Measurements from ENCODE around the gene ANGPTL7. TPM values are rescaled to one million over a fixed set of nuclear protein-coding genes. Genes with fewer than 3 reads are reported as not detected.

The ANGPTL7 gene
- total RNA-seq, 4 donors from 2014 or later = 2.2 to 13.5 (median 9.0) TPM

GRCh38 chr1:11211461-11211860, 22.3 kb downstream of the ANGPTL7 start:
- no peak overlapping the region for H3K27ac ChIP-seq
- H3K36me3 ChIP-seq = peaks cover 5 to 94% of the 10 kb centered on the region in 2 donors
- no peaks in the 10 kb centered on the region for H3K27me3 ChIP-seq
- H3K4me1 ChIP-seq = peaks cover 0 to 15% (median 4%) of the 10 kb centered on the region in 3 donors
- ATAC-seq = no peak
- TF ChIP-seq POLR2A (IDR thresholded peaks at IDR 0.05) = no peak
- no peak for TF ChIP-seq EP300 (IDR thresholded peaks at IDR 0.05)
- TF ChIP-seq CTCF (IDR thresholded peaks at IDR 0.05) = no peak
- no peak for TF ChIP-seq POLR2AphosphoS5 (IDR thresholded peaks at IDR 0.05)
- WGBS, 2 donors (ENCODE audit: low coverage in 1 of 2) = 97 to 100% methylated on average over 1 to 4 of the region's 4 CpGs
- H3K4me3 ChIP-seq = no peak overlapping the region
- no peaks in the 10 kb centered on the region for H3K9me3 ChIP-seq

- Histone ChIP-seq H3K27me3 (no peaks in the 10 kb centered on the region), H3K27ac (no peak overlapping the region), H3K4me1 (peaks cover 0 to 15% (median 4%) of the 10 kb centered on the region in 3 donors), H3K36me3 (peaks cover 5 to 96% of the 10 kb centered on the region in 2 donors), H3K4me3 (no peak overlapping the region), H3K9me3 (no peaks in the 10 kb centered on the region)
- WGBS, 2 donors (ENCODE audit: low coverage in 1 of 2) = 88% methylated on average over 11 of the region's 12 CpGs; no CpG with 5 or more reads in 1 of the 2 donors
- no peak for ATAC-seq
- TF ChIP-seq EP300 (IDR thresholded peaks at IDR 0.05) = no peak
- no peak for TF ChIP-seq POLR2AphosphoS5 (IDR thresholded peaks at IDR 0.05)
- TF ChIP-seq CTCF (IDR thresholded peaks at IDR 0.05) = no peak
- TF ChIP-seq POLR2A (IDR thresholded peaks at IDR 0.05) = no peak
Measured at GRCh38 chr1:11211925-11212587, 22.9 kb downstream of the ANGPTL7 start.

GRCh38 chr1:11214698-11215380, 25.7 kb downstream of the ANGPTL7 start:
- peaks cover 11 to 98% of the 10 kb centered on the region in 2 donors for H3K36me3 ChIP-seq
- TF ChIP-seq POLR2AphosphoS5 (IDR thresholded peaks at IDR 0.05) = no peak
- TF ChIP-seq EP300 (IDR thresholded peaks at IDR 0.05) = no peak
- TF ChIP-seq POLR2A (IDR thresholded peaks at IDR 0.05) = no peak
- no peak for TF ChIP-seq CTCF (IDR thresholded peaks at IDR 0.05)

GRCh38 chr1:11215381-11216005, 26.3 kb downstream of the ANGPTL7 start:
- Histone ChIP-seq H3K4me1 (no peaks in the 10 kb centered on the region), H3K4me3 (no peak overlapping the region), H3K36me3 (peaks cover 11 to 94% of the 10 kb centered on the region in 2 donors), H3K27me3 (no peaks in the 10 kb centered on the region), H3K27ac (no peak overlapping the region), H3K9me3 (no peaks in the 10 kb centered on the region)
- WGBS, 2 donors (ENCODE audit: low coverage in 1 of 2) = 80 to 85% methylated on average over 1 to 2 of the region's 2 CpGs
- TF ChIP-seq EP300 (IDR thresholded peaks at IDR 0.05) (no peak), POLR2AphosphoS5 (IDR thresholded peaks at IDR 0.05) (no peak), CTCF (IDR thresholded peaks at IDR 0.05) (no peak)
- no peak for ATAC-seq

More at GRCh38 chr1:11214698-11215380, 25.7 kb downstream of the ANGPTL7 start:
- H3K9me3 ChIP-seq = no peaks in the 10 kb centered on the region
- H3K4me1 ChIP-seq = no peaks in the 10 kb centered on the region
- WGBS, 2 donors (ENCODE audit: low coverage in 1 of 2) = 82 to 85% methylated on average over 1 to 2 of the region's 3 CpGs
- H3K4me3 ChIP-seq = no peak overlapping the region
- H3K27ac ChIP-seq = no peak overlapping the region
- H3K27me3 ChIP-seq = no peaks in the 10 kb centered on the region
- no peak for ATAC-seq

Measured in gastroesophageal sphincter (tissue), 4 donors.